ENCODE measurements around the gene LBP.

- TF ChIP-seq POLR2A (IDR thresholded peaks at IDR 0.05; ENCODE audit: low read length) (no peak), GATA1 (IDR thresholded peaks at IDR 0.05; ENCODE audit: low read depth, low read length) (no peak)
These were observed 55.8 kb downstream of the LBP start for GRCh38 chr20:38402089-38402488.
